HepG2 (cell line): ENCODE results near the gene ARHGAP10. TPM values are rescaled to one million over a fixed set of nuclear protein-coding genes. Genes with fewer than 3 reads are reported as not detected.

Source experiments
- ATAC-seq: fragments of 200-7000 bp; cut with Tn5 transposase; 3 replicates; pipeline ENCODE4 v1.9.1; 2020; ENCODE audit warnings: mild to moderate bottlenecking, moderate library complexity
- BruUV-seq: library from RNA; stranded (reverse); fragments of 400-500 nt; replicated peaks from 2 replicates; lab custom pipeline; 2021; lab: Mats Ljungman, UMichigan
- CTCF ChIA-PET: fragments of 300-600 bp; formaldehyde crosslinking; extraction: SDS; loops from one replicate; lab custom pipeline; 2021; ENCODE audit warnings: low total read pairs, inconsistent platforms, low intra/inter-chr PET ratio; lab: Yijun Ruan, JAX
- POLR2A ChIA-PET: fragments of 350-600 bp; sonication (Branson Sonifier 250); formaldehyde crosslinking; loops from one replicate; lab custom pipeline; 2020; ENCODE audit warnings: antibody characterized with exemption, inconsistent platforms; lab: Yijun Ruan, JAX
- DNase-seq: peaks from one replicate; pipeline ENCODE4 v3.0.0-alpha.2; 2015; ENCODE audit warnings: low spot score
- FAIRE-seq: peaks from 3 replicates; lab custom pipeline; 2011; peaks lifted over from hg19 to GRCh38; lab: Jason Lieb, UNC
- H2AFZ ChIP-seq: one replicate; pipeline ENCODE4 v1.6.1; 2011; ENCODE audit warnings: low read length, inconsistent platforms
- H3K27ac ChIP-seq: fragments of 300-600 bp; 3 replicates; pipeline ENCODE4 v1.8.0; 2011; ENCODE audit warnings: mixed run types, mild to moderate bottlenecking, mixed read lengths, low read length, inconsistent platforms; ENCODE audit not compliant: insufficient read depth; ENCODE audit errors: extremely low read length
- H3K27me3 ChIP-seq, 2 experiments: fragments of 200-600 bp in 1 of 2; 2 replicates in 1 of 2; 3 replicates in 1 of 2; pipeline versions ENCODE4 v1.6.0 to v1.8.0; 2011; ENCODE audit warnings: low read length in 2 of 2, mild to moderate bottlenecking in 2 of 2, moderate library complexity in 2 of 2, inconsistent platforms in 1 of 2; ENCODE audit not compliant: insufficient read depth in 2 of 2, control insufficient read depth in 1 of 2
- H3K36me3 ChIP-seq, 2 experiments: fragments of 200-600 bp in 1 of 2; replicated peaks in 1 of 2; 2 replicates in 1 of 2; 3 replicates in 1 of 2; pipeline versions ENCODE4 v1.5.1 to v1.8.0; 2011; ENCODE audit warnings: low read length in 2 of 2, inconsistent platforms in 1 of 2; ENCODE audit not compliant: insufficient read depth in 2 of 2, control insufficient read depth in 1 of 2
- H3K4me1 ChIP-seq: 2 replicates; pipeline ENCODE4 v1.5.1; 2012; ENCODE audit warnings: low read length, inconsistent platforms; ENCODE audit not compliant: insufficient read depth
- H3K4me2 ChIP-seq: 2 replicates; pipeline ENCODE4 v1.6.0; 2011; ENCODE audit warnings: low read depth, low read length, inconsistent platforms
- H3K4me3 ChIP-seq, 3 experiments: fragments of 200-600 bp in 1 of 3; sonication (generic), shearing (Covaris generic) in 1 of 3; replicated peaks in 1 of 3; 2 replicates each; pipeline ENCODE4 v1.5.1; 2011 to 2016; ENCODE audit warnings: low read length in 3 of 3, inconsistent platforms in 2 of 3, low read depth in 2 of 3, mild to moderate bottlenecking in 2 of 3, control low read depth in 1 of 3, mixed read lengths in 1 of 3; ENCODE audit not compliant: insufficient read depth in 1 of 3
- H3K79me2 ChIP-seq: one replicate; pipeline ENCODE4 v1.6.1; 2011; ENCODE audit warnings: low read length, inconsistent platforms; ENCODE audit not compliant: insufficient read depth
- H3K9ac ChIP-seq: 2 replicates; pipeline ENCODE4 v1.6.0; 2011; ENCODE audit warnings: mild to moderate bottlenecking, low read depth, low read length, inconsistent platforms; ENCODE audit not compliant: insufficient read depth
- H3K9me3 ChIP-seq: 2 replicates; pipeline ENCODE4 v1.5.1; 2012; ENCODE audit warnings: mild to moderate bottlenecking, low read length
- H4K20me1 ChIP-seq: 2 replicates; pipeline ENCODE4 v1.6.0; 2011; ENCODE audit warnings: inconsistent platforms, mild to moderate bottlenecking, low read length, moderate library complexity; ENCODE audit not compliant: insufficient read depth
- AKAP8 ChIP-seq: sonication (generic); formaldehyde crosslinking; IDR thresholded peaks from 2 replicates; pipeline ENCODE4 v1.5.1; 2020; ENCODE audit warnings: mild to moderate bottlenecking, missing genetic modification reagents
- ATF7-NPFF ChIP-seq: sonication (generic); formaldehyde crosslinking; IDR thresholded peaks from 2 replicates; pipeline ENCODE4 v1.8.1; 2023; ENCODE audit warnings: mild to moderate bottlenecking, low read depth, missing genetic modification reagents, moderate library complexity
- CCAR2 ChIP-seq: fragments of 200-400 bp; formaldehyde crosslinking; optimal IDR thresholded peaks from 2 replicates; pipeline ENCODE3; 2018; ENCODE audit warnings: low read depth, mild to moderate bottlenecking, low read length, moderate library complexity
- EHMT2 ChIP-seq: fragments of 200-600 bp; sonication (generic); IDR thresholded peaks from 2 replicates; pipeline ENCODE4 v1.7.0; 2017; ENCODE audit warnings: antibody characterized with exemption, low read depth, low read length, borderline replicate concordance
- FOXO1 ChIP-seq: sonication (generic); formaldehyde crosslinking; IDR thresholded peaks from 2 replicates; pipeline ENCODE4 v1.4.0; 2020; ENCODE audit warnings: missing genetic modification reagents
- IRF2 ChIP-seq: IDR thresholded peaks from 2 replicates; pipeline ENCODE4 v1.6.1; 2018; ENCODE audit warnings: missing genetic modification reagents, missing compliant biosample characterization
- KDM5A ChIP-seq: fragments of 200-600 bp; sonication (generic); IDR thresholded peaks from 2 replicates; pipeline ENCODE4 v1.7.0; 2018; ENCODE audit warnings: antibody characterized with exemption, mild to moderate bottlenecking, low read length, borderline replicate concordance
- MED1 ChIP-seq: sonication (generic); formaldehyde crosslinking; IDR thresholded peaks from 2 replicates; pipeline ENCODE4 v1.4.0; 2020; ENCODE audit warnings: missing genetic modification reagents
- NFE2 ChIP-seq: sonication (generic); formaldehyde crosslinking; IDR thresholded peaks from 2 replicates; pipeline ENCODE4 v1.4.0; 2020; ENCODE audit warnings: missing genetic modification reagents
- NRL ChIP-seq: sonication (generic); formaldehyde crosslinking; IDR thresholded peaks from 2 replicates; pipeline ENCODE4 v1.5.0; 2020; ENCODE audit warnings: missing genetic modification reagents, mild to moderate bottlenecking, moderate library complexity, borderline replicate concordance
- SMC3 ChIP-seq: IDR thresholded peaks from 2 replicates; pipeline ENCODE4 v1.6.1; 2011; ENCODE audit warnings: low read length, improper control_type of control experiment
- SPEN ChIP-seq: sonication (generic); formaldehyde crosslinking; IDR thresholded peaks from 2 replicates; pipeline ENCODE4 v1.5.1; 2020; ENCODE audit warnings: low read depth, mild to moderate bottlenecking, missing genetic modification reagents
- ZBTB3 ChIP-seq: sonication (generic); formaldehyde crosslinking; IDR thresholded peaks from 2 replicates; pipeline ENCODE4 v1.4.0; 2020; ENCODE audit warnings: low read depth, mild to moderate bottlenecking, moderate library complexity, missing genetic modification reagents, borderline replicate concordance
- ZFY ChIP-seq: sonication (generic); formaldehyde crosslinking; IDR thresholded peaks from 2 replicates; pipeline ENCODE4 v1.4.0; 2020; ENCODE audit warnings: missing genetic modification reagents
- ZNF501 ChIP-seq: sonication (generic); formaldehyde crosslinking; IDR thresholded peaks from 2 replicates; pipeline ENCODE4 v1.5.1; 2020; ENCODE audit warnings: mild to moderate bottlenecking, moderate library complexity, missing genetic modification reagents
- ZNF557 ChIP-seq: sonication (generic); formaldehyde crosslinking; IDR thresholded peaks from 2 replicates; pipeline ENCODE4 v1.4.0; 2020; ENCODE audit warnings: missing genetic modification reagents
- ZNF563 ChIP-seq: sonication (generic); formaldehyde crosslinking; IDR thresholded peaks from 2 replicates; pipeline ENCODE4 v1.8.0; 2022; ENCODE audit warnings: mild to moderate bottlenecking, moderate library complexity, missing genetic modification reagents
- ZSCAN21 ChIP-seq: sonication (generic); formaldehyde crosslinking; IDR thresholded peaks from 2 replicates; pipeline ENCODE4 v1.8.0; 2022; ENCODE audit warnings: mild to moderate bottlenecking, missing genetic modification reagents, moderate library complexity, borderline replicate concordance
- WGBS: methylation state at CpG from one replicate; pipeline ENCODE4 v1.1.6; 2017; ENCODE audit warnings: low lambda C conversion rate; 5-methylcytosine and 5-hydroxymethylcytosine counted together
- in situ Hi-C: cut with HindIII; loops from 2 replicates; pipeline ENCODE4 v1.10.0; 2017; ENCODE audit warnings: low pct_unique_long_range_greater_than_20kb; ENCODE audit not compliant: extremely low pct_ligation_motif_present
- intact Hi-C: fragments of 100-400 bp; cut with micrococcal nuclease; formaldehyde crosslinking; loops from one replicate; pipeline ENCODE4 v1.10.0; 2022; ENCODE audit not compliant: unreplicated experiment
- polyA plus RNA-seq, 8 experiments: library from polyadenylated mRNA; depleted of rRNA in 3 of 8; stranded (reverse) in 7 of 8; unstranded in 1 of 8; fragments of >200 nt; fragmentation: Illumina TruSeq in 4 of 8; extraction: Trizol in 4 of 8; gene quantifications; 2 replicates each; pipeline versions ENCODE4 v1.2.1 to v1.2.3, GENCODE V29; 2011 to 2016; ENCODE audit warnings: low read depth in 4 of 8, missing spikeins in 1 of 8, mixed read lengths in 1 of 8; ENCODE audit not compliant: insufficient read depth in 1 of 8
- total RNA-seq, 5 experiments: library from RNA; depleted of rRNA; stranded (reverse); fragments of >200 nt; fragmentation: Illumina TruSeq; extraction: Trizol; gene quantifications; 2 replicates each; pipeline ENCODE4 v1.2.3, GENCODE V29; 2016; ENCODE audit warnings: low read depth in 1 of 5
- TF ChIP-seq, protein P1 (sequence below): sonication (generic); formaldehyde crosslinking; IDR thresholded peaks from 2 replicates; pipeline ENCODE4 v1.5.0; 2020; ENCODE audit warnings: mild to moderate bottlenecking, missing genetic modification reagents
- TF ChIP-seq, protein P2 (sequence below): sonication (generic); formaldehyde crosslinking; IDR thresholded peaks from 2 replicates; pipeline ENCODE4 v1.5.0; 2020; ENCODE audit warnings: missing genetic modification reagents, mild to moderate bottlenecking, borderline replicate concordance

Gene ARHGAP10
- total and polyA plus RNA-seq, 2 of the 13 experiments (the other 11 are each of a cell fraction or from before 2014, with no cell fraction given) = 0.45 to 1.6 TPM

DNA sequence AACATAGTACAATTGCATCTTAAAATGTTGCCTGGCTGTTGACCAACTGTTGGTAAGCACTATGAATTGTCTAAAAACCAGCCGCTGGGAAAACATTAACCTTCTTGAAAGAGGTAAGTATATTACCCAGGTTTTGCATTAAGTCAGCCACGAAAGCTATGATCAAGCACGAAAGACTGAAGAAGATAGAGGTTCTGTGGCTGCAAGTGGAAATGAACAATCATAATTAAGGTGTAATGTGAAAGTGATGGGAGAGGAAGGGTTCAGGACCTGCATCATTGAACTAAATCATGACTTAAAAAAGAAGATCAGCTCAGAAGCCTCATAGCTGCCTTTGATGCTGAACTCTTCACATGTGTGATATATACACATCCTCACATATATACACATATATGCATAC, 369.3 kb downstream of the ARHGAP10 start:
- H3K27ac ChIP-seq = no peak overlapping the region
- no peak for TF ChIP-seq ZSCAN21 (CRISPR knock-in tag)
- no peak for TF ChIP-seq ZNF501
- no peak for TF ChIP-seq ZNF563
- TF ChIP-seq, protein P1, sequence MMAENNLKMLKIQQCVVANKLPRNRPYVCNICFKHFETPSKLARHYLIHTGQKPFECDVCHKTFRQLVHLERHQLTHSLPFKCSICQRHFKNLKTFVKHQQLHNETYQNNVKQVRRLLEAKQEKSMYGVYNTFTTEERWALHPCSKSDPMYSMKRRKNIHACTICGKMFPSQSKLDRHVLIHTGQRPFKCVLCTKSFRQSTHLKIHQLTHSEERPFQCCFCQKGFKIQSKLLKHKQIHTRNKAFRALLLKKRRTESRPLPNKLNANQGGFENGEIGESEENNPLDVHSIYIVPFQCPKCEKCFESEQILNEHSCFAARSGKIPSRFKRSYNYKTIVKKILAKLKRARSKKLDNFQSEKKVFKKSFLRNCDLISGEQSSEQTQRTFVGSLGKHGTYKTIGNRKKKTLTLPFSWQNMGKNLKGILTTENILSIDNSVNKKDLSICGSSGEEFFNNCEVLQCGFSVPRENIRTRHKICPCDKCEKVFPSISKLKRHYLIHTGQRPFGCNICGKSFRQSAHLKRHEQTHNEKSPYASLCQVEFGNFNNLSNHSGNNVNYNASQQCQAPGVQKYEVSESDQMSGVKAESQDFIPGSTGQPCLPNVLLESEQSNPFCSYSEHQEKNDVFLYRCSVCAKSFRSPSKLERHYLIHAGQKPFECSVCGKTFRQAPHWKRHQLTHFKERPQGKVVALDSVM = no peak
- TF ChIP-seq EHMT2 = no peak
- TF ChIP-seq ZBTB3 (CRISPR knock-in tag) = no peak
- no peak for TF ChIP-seq NRL (CRISPR knock-in tag)
- no peak for TF ChIP-seq ATF7-NPFF
- no peak for TF ChIP-seq ZNF557 (CRISPR knock-in tag)
- TF ChIP-seq ZFY (CRISPR knock-in tag) = no peak
- TF ChIP-seq, protein P2, sequence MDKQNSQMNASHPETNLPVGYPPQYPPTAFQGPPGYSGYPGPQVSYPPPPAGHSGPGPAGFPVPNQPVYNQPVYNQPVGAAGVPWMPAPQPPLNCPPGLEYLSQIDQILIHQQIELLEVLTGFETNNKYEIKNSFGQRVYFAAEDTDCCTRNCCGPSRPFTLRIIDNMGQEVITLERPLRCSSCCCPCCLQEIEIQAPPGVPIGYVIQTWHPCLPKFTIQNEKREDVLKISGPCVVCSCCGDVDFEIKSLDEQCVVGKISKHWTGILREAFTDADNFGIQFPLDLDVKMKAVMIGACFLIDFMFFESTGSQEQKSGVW (CRISPR knock-in tag) = no peak
- TF ChIP-seq IRF2 (CRISPR knock-in tag) = no peak
- TF ChIP-seq FOXO1 = no peak
- TF ChIP-seq SMC3 = no peak
- no peak for TF ChIP-seq KDM5A
- TF ChIP-seq AKAP8 (CRISPR knock-in tag) = no peak
- TF ChIP-seq CCAR2 = no peak
- no peak for TF ChIP-seq SPEN (CRISPR knock-in tag)
- TF ChIP-seq NFE2 (CRISPR knock-in tag) = no peak
- TF ChIP-seq MED1 = no peak
- TF ChIP-seq, all 625 proteins: peak for 0
- H3K4me1 ChIP-seq = no peaks in the 10 kb centered on the region
- intact Hi-C loops = no loop called here
- no peak overlapping the region for H2AFZ ChIP-seq
- H3K79me2 ChIP-seq = no peaks in the 10 kb centered on the region
- POLR2A ChIA-PET = no interaction called here
- in situ Hi-C loops = no loop called here
- no TSS peak for BruUV-seq
- H4K20me1 ChIP-seq = no peaks in the 10 kb centered on the region
- no peaks in the 10 kb centered on the region for H3K27me3 ChIP-seq
- H3K36me3 ChIP-seq = no peaks in the 10 kb centered on the region
- no peaks in the 10 kb centered on the region for H3K9me3 ChIP-seq
- no peak overlapping the region for H3K4me3 ChIP-seq
- DNase-seq = no peak
- no peak for FAIRE-seq
- no peak overlapping the region for H3K4me2 ChIP-seq
- CTCF ChIA-PET = no interaction called here
- WGBS = 26% methylated on average over 3 of the region's 3 CpGs
- no peak for ATAC-seq
- no peak overlapping the region for H3K9ac ChIP-seq
